NT2/D1 (cell line): ENCODE measurements around the gene ADAM19.

ENCODE experiments used
- SUZ12 ChIP-seq: IDR thresholded peaks from 2 replicates; pipeline ENCODE4 v1.6.1; 2011; ENCODE audit not compliant: insufficient read length, insufficient read depth; ENCODE audit errors: extremely low read depth
- YY1 ChIP-seq: IDR thresholded peaks from 2 replicates; pipeline ENCODE4 v1.6.1; 2011; ENCODE audit not compliant: insufficient read length, insufficient read depth
- ZNF274 ChIP-seq: IDR thresholded peaks from 2 replicates; pipeline ENCODE4 v1.6.1; 2011; ENCODE audit warnings: mild to moderate bottlenecking, low read depth, low read length

DNA sequence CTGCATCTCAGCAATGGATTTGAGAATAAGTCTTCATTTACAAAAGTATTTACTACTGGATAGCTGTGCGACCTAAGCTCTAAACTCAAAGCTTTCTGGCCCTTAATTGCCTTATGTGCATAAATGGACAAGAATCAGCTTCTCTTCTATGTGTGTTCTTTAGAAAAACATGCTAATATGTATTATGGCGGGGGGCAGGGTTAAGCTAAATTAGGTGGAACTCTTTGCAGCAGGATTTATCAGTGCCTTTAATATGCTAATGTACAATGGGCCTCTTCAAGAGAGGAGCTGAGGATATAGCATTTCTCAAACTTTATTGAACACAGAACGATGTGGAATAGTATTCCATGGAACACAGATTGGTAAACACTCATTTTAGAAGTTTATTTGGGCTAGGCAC lies 125.6 kb downstream of the ADAM19 start:
- TF ChIP-seq YY1 (no peak), ZNF274 (no peak), SUZ12 (no peak)
